GM19455 (cell line): ENCODE data around the gene SDR42E1.
"Not testable (repeated sequence)": the region's sequence is repeated elsewhere in the genome, so short reads cannot be mapped to it uniquely, and the experiment has no call there.

ENCODE experiments used
- ATAC-seq: cut with Tn5 transposase; IDR thresholded peaks from one replicate; pipeline ENCODE4 v1.9.1; 2021; ENCODE audit not compliant: unreplicated experiment

SDR42E1 gene

GRCh38 chr16:82005027-82005830 is 6.0 kb downstream of the SDR42E1 start:
- ATAC-seq, result no peak

- no peak for ATAC-seq
These were observed 6.7 kb downstream of the SDR42E1 start for GRCh38 chr16:82004601-82005000.

GRCh38 chr16:82002831-82003230 is 8.4 kb downstream of the SDR42E1 start:
- ATAC-seq, result no peak

GRCh38 chr16:81997738-81998137 is 13.5 kb downstream of the SDR42E1 start:
- no peak for ATAC-seq

GRCh38 chr16:81996664-81997509 is 14.4 kb downstream of the SDR42E1 start:
- ATAC-seq, result no peak

GRCh38 chr16:81995651-81996050 is 15.6 kb downstream of the SDR42E1 start:
- no peak for ATAC-seq

GRCh38 chr16:81994485-81994884 is 16.8 kb downstream of the SDR42E1 start:
- ATAC-seq, result no peak

GRCh38 chr16:81992859-81993258 is 18.4 kb downstream of the SDR42E1 start:
- ATAC-seq, result no peak

- ATAC-seq, result no peak
These were observed 23.6 kb downstream of the SDR42E1 start for GRCh38 chr16:81987706-81988105.

- no peak for ATAC-seq
These were observed 24.1 kb downstream of the SDR42E1 start for GRCh38 chr16:81987121-81987520.

- ATAC-seq, result not testable (repeated sequence)
These were observed 33.8 kb downstream of the SDR42E1 start for GRCh38 chr16:81977335-81977942.

GRCh38 chr16:81975637-81976036 is 35.6 kb downstream of the SDR42E1 start:
- no peak for ATAC-seq

- ATAC-seq, result no peak
These were observed 37.5 kb downstream of the SDR42E1 start for GRCh38 chr16:81973737-81974136.

- no peak for ATAC-seq
These were observed 39.4 kb downstream of the SDR42E1 start for GRCh38 chr16:81971853-81972252.

- ATAC-seq, result no peak
These were observed 43.9 kb downstream of the SDR42E1 start for GRCh38 chr16:81967358-81967757.

GRCh38 chr16:81964808-81965207 is 46.5 kb downstream of the SDR42E1 start:
- no peak for ATAC-seq

GRCh38 chr16:81956213-81956948 is 54.9 kb downstream of the SDR42E1 start:
- ATAC-seq, result no peak

GRCh38 chr16:81951564-81951963 is 59.7 kb downstream of the SDR42E1 start:
- no peak for ATAC-seq

- ATAC-seq, result no peak
These were observed 65.1 kb downstream of the SDR42E1 start for GRCh38 chr16:81946206-81946605.

- ATAC-seq, result no peak
These were observed 65.6 kb downstream of the SDR42E1 start for GRCh38 chr16:81945665-81946064.

- no peak for ATAC-seq
These were observed 69.2 kb downstream of the SDR42E1 start for GRCh38 chr16:81942007-81942601.
